Measurements from ENCODE around the gene SP6.
A peak's percentile ranks its signal among the peaks of the same experiment; 100 is the strongest.

Gene SP6

GRCh38 chr17:47831003-47831933, 19.7 kb downstream of the SP6 start, which contains the start of the genes LRRC46 and MRPL10:
Gene LRRC46 (plus strand): TSS chr17:47831670. CDS start chr17:47831990, 320 bp downstream.
Gene MRPL10 (minus strand): TSS chr17:47831541. CDS start chr17:47831511, 30 bp downstream.
- FAIRE-seq, result peak; percentile 29

DNA sequence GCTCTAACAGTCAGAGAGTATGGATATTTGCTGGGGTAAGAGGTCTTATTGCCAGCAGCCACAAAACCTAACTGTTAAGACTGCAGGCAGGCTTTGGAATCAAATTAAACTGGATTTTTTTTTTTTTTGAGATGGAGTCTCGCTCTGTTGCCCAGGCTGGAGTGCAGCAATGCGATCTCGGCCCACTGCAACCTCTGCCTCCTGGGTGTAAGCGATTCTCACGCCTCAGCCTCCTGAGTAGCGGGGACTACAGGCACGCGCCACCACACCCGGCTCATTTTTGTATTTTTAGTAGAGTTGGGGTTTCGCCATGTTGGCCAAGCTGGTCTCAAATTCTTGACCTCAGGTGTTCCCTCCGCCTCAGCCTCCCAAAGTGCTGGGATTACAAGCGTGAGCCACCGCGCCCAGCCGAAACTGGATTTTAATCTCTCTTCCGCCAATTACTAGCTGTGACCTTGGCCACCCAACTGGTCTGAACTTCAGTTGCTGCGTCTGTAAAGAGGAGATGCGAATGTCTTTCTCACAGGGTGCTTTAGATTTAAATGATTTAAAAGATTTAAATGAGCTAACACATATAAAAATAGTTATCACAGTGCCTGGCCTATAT, 20.5 kb downstream of the SP6 start:
- no peak for FAIRE-seq

GRCh38 chr17:47829870-47830269, 21.1 kb downstream of the SP6 start:
- no peak for FAIRE-seq

DNA sequence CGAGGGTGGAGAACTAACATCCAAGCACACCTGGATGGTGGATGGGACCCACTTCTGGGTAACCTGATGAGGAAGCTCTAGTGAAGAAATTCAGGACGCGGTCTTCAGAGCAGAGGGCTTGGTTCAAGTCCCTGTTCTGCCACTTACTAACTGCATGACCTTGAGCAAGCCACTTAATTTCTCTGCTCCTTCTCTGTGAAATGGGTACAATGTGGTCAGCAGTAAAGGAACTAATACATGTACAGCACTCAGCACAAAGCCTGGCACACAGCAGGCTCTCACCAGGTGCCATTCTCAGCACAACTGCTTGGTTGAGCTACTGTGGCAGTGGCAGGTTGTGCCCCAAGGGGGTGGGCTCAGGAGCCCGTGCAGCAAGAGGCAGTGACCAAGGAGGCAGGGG, 27.4 kb downstream of the SP6 start:
- no peak for FAIRE-seq

DNA sequence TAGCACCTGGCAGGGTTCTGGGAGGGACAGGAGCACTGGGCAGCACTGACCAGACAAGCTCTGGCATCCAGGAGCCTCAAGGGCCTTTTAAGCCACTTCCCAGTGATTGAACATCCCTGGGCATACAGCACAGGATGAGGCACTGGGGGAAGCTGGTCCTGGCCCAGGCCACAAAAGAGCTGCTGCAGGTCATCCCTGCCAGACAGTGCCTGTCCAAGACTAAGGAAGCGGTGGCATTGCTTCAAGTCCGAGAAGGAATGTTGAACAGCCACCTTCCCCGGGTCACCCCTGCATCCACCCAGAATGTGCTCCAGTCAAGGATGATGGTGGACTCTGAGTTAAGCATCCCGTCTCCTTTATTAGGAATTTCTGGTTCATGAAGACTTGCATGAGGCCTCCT, 28.2 kb downstream of the SP6 start:
- no peak for FAIRE-seq

- no peak for FAIRE-seq
Measured at GRCh38 chr17:47821424-47822391, 29.3 kb downstream of the SP6 start, which contains the start of gene OSBPL7. Gene OSBPL7 (minus strand): TSS chr17:47821794. CDS start chr17:47820278, 1,516 bp downstream.

GRCh38 chr17:47821031-47821423, 29.9 kb downstream of the SP6 start:
- no peak for FAIRE-seq

- FAIRE-seq, result no peak
Measured at GRCh38 chr17:47820033-47820789, 30.8 kb downstream of the SP6 start.

- no peak for FAIRE-seq
Measured at GRCh38 chr17:47819475-47819874, 31.5 kb downstream of the SP6 start.

- FAIRE-seq, result no peak
Measured at GRCh38 chr17:47818002-47818695, 32.8 kb downstream of the SP6 start.

DNA sequence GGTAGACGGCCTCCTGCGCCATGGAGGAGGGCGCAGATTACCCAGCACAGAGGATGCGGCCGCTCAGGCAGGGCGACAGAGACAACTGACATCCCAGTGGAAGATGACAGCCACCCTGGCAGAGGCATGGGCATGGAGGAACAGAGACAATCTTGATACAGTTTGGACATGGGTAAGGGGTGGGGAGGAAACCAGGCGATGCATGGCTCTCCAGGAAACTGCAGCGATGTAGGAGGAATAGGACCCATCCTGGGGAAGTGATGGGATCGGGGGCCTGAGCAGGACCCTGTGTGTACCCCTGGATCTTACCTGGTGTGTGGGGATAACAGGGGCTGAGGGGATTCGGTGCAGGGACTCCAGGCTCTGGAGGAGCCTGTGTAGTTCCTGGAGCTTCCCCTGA, 34.0 kb downstream of the SP6 start:
- no peak for FAIRE-seq

GRCh38 chr17:47816111-47816735, 34.7 kb downstream of the SP6 start:
- no peak for FAIRE-seq

GRCh38 chr17:47815106-47815918, 35.7 kb downstream of the SP6 start:
- FAIRE-seq, result no peak

GRCh38 chr17:47813512-47814031, 37.4 kb downstream of the SP6 start:
- FAIRE-seq, result no peak

DNA sequence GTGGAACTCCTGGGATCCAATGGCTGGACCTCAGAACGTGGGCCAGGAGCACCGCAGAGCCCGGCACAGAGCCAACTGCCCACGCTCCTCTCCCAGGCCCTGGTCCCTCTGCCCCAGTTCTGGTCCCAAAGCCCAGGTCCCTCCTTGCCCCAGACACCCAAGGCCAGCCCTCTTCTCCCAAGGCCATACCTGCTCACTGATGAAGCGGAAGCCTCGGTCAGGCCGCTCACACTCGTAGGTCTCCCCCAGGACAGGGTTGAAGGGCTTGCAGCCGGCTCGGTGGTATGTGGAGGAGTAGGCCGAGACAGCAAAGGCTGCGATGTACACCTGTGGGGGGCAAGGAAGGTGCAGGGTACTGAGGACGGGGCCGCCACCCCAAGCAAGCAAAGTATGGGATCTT, 37.9 kb downstream of the SP6 start:
- no peak for FAIRE-seq

DNA sequence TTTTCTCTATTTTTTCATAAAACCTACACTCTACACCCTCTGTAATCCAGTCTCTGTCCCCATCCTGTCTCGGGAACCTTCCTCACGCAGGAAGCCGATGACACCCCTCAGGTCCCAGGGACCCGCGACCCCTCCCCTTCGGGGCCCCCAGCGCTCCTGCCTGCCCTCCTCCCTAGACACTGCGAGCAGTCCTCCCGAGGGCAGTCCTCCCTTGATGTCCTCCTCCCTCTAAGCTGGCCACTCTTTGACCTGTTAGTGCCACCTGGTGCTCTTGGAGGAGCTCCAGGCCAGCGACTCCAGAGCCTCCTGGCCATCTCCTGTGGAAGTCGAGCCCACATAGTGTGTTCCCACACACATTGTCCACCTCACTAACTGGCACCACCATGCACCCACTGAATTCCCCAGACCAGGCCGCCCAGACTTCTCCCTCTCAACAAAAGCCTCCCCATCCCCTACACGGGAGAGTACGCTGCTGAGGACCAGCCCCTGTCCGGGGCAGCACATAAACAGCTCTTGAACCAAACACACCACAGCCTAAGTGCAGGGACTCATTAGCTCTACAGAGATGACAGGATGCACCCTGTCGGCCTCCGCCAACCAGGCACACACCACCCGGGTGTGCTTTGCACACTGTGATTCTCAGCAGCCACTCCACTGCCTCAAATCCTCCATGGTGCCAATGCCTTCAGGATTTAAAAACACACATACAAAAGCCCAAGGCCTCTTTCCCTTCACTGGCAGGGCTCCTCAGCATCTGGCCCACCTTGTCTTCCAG, 38.6 kb downstream of the SP6 start:
- FAIRE-seq, result no peak

GRCh38 chr17:47811709-47812108, 39.3 kb downstream of the SP6 start:
- no peak for FAIRE-seq

GRCh38 chr17:47810901-47811635, 39.9 kb downstream of the SP6 start:
- FAIRE-seq, result no peak

Measured in A204.1 (cell line).